ENCODE data around the gene MMP14.
"Not testable (repeated sequence)": the region's sequence is repeated elsewhere in the genome, so short reads cannot be mapped to it uniquely, and the experiment has no call there.

The MMP14 gene

DNA sequence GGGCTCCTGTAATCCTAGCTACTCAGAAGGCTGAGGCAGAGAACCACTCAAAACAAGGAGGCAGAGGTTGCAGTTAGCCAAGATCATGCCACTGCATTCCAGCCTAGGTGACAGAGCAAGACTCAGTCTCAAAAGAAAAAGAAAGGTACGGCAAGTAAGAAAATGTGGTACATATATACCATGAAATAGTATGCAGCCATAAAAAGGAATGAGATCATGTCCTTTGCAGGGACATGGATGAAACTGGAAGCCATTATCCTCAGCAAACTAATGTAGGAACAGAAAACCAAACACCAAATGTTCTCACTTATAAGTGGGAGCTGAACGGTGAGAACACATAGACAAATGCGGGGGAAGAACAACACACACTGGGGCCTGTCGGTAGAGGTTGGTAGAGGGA is 31.1 kb upstream of the MMP14 start:
- H3K4me1 Mint-ChIP-seq (ENCODE audit: low read depth); H3K36me3 Mint-ChIP-seq; H3K9me3 Mint-ChIP-seq (ENCODE audit: low read depth); H3K4me3 Mint-ChIP-seq; H3K27me3 Mint-ChIP-seq; H3K27ac Mint-ChIP-seq: not testable (repeated sequence)

DNA sequence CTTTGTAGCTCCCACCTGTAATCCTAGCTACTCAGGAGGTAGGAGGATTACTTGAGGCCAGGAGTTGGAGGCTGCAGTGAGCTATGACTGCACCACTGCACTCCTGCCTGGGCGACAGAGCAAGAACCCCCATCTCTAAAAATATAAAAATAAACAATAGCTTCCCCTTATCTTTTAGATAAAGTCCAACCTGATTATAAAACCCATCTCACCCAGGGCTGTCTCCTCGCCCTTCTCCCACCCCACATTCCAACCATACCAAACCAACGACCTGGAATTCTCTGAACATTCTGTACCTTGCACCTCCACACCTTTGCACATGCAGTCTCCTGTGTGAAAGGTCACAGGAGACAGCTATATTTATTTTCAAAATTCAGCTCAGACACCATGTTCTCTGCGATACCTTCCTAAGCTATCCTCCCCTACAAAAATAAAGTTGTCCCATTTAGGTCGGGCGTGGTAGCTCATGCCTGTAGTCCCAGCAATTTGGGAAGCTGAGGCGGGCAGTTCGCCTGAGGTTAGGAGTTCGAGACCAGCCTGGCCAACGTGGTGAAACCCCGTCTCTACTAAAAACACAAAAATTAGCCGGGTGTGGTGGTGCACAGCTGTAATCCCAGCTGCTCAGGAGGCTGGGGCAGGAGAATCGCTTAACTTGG is 28.8 kb upstream of the MMP14 start:
- Mint-ChIP-seq H3K4me1 (ENCODE audit: low read depth) (no peaks in the 10 kb centered on the region), H3K9me3 (ENCODE audit: low read depth) (no peaks in the 10 kb centered on the region), H3K4me3 (no peak overlapping the region), H3K27ac (no peak overlapping the region), H3K36me3 (no peaks in the 10 kb centered on the region), H3K27me3 (peaks cover under 1% of the 10 kb centered on the region)

DNA sequence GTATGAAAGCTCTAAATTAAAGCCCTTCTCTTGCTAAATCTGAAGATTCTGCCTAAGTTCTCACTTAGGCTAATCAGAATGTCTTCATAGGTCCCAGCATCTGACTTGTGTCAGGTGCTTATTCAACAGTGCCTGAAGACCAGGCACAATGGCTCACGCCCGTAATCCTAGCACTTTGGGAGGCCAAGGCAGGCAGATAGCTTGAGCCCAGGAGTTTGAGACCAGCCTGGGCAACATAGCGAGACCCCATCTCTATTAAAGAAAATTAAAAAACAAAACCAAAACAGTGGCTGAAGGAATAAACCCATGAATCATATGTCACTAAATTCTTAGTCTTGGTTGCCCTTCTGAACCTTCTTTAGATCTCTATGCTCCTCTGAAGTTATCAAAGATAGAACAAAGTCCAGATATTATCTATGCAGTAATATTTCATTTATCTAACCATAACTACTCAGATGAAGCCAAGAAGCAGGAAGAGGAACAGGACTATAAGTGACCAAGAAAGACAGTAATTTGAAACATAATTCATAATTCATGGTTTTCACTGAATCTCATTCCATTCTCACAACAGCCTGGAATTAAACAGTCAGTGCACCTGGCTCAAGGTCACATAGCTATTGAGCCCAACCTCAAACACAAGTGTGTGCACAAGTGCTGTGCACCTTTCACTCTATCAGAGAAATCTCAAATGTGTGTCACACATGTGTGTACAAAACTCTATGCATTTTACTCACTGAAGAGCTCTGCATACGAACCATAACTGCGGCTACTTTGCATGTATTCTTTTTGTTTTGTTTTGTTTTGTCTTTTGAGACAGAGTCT is 27.8 kb upstream of the MMP14 start:
- Mint-ChIP-seq H3K27me3 (no peaks in the 10 kb centered on the region), H3K4me1 (ENCODE audit: low read depth) (no peaks in the 10 kb centered on the region), H3K36me3 (no peaks in the 10 kb centered on the region), H3K4me3 (no peak overlapping the region), H3K9me3 (ENCODE audit: low read depth) (no peaks in the 10 kb centered on the region), H3K27ac (no peak overlapping the region)

DNA sequence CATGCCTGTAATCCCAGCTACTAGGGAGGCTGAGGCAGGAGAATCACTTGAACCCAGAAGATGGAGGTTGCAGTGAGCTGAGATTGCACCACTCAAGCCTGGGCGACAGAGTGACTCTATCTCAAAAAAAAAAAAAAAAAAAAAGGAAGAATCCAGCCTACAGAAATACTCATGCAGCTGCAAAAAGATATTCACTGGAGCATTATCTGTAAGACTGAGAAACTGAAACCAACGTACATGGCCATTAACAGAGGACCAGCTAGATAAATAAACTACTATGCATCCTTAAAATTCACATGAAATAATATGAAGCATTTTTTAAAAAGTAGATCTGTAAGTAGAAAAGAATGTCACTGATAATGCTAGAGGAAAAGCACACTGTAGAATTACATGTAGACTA is 24.7 kb upstream of the MMP14 start:
- Mint-ChIP-seq H3K9me3 (ENCODE audit: low read depth) (no peaks in the 10 kb centered on the region), H3K27ac (no peak overlapping the region), H3K36me3 (no peaks in the 10 kb centered on the region), H3K4me3 (no peak overlapping the region), H3K27me3 (no peaks in the 10 kb centered on the region), H3K4me1 (ENCODE audit: low read depth) (peaks cover 11% of the 10 kb centered on the region)

DNA sequence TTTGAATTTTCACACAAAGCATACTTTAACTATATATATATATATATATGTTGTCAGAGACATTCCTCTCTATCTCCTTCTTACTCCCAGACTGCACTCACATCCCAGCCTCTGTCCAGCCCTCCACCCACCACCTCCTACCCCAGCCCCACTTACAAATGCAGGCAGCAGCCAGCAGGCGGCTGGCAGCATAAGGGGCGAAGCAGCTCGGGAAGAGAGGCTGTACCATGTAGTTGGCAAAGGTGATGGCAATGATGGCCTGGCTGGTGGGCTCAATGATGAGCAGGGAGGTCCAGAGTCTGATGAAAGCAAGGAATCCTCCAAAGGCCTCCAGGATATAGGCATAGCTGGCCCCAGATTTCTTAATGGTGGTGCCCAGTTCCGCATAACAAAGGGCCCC is 23.6 kb upstream of the MMP14 start:
- no peaks in the 10 kb centered on the region for H3K27me3 Mint-ChIP-seq
- H3K27ac Mint-ChIP-seq = no peak overlapping the region
- H3K36me3 Mint-ChIP-seq = no peaks in the 10 kb centered on the region
- no peak overlapping the region for H3K4me3 Mint-ChIP-seq
- peaks cover 11% of the 10 kb centered on the region for H3K4me1 Mint-ChIP-seq (ENCODE audit: low read depth)
- no peaks in the 10 kb centered on the region for H3K9me3 Mint-ChIP-seq (ENCODE audit: low read depth)

DNA sequence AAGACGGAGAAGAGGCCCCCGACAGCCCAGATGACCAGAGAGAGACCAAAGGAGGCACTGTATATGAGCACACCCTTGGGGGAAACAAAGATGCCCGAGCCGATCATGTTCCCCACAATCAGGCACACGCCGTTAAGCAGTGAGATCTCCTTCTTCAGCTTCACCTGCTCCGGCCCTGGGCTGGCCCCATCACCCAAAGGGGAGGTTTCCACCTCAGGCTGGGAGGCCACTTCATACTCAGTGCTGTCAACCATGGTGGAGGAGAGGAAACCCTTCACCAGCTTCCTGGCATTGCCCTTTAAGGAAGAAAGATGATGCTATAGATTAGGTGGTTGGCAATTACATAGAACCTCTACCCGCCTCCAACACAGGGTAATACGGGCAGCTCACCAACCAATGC is 23.2 kb upstream of the MMP14 start:
- no peaks in the 10 kb centered on the region for H3K9me3 Mint-ChIP-seq (ENCODE audit: low read depth)
- peaks cover 11% of the 10 kb centered on the region for H3K4me1 Mint-ChIP-seq (ENCODE audit: low read depth)
- no peaks in the 10 kb centered on the region for H3K27me3 Mint-ChIP-seq
- no peaks in the 10 kb centered on the region for H3K36me3 Mint-ChIP-seq
- no peak overlapping the region for H3K27ac Mint-ChIP-seq
- H3K4me3 Mint-ChIP-seq = no peak overlapping the region

DNA sequence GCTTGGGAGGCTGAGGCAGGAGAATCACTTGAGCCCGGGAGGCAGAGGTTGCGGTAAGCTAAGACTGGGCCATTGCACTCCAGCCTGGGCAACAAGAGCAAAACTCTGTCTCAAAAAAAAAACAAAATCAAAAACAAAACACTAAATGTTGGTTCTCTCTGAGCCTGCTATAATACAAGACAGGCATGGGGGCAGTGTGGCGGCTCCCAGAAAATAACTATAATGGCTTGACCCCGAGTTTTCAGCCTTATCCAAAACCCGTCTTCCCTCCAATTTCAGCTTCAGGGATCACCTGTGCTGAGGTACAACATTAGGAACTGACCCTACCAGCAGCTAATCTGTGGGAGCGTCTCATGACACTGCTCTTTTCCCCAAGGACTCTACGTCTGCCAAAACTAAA is 22.0 kb upstream of the MMP14 start:
- H3K9me3 Mint-ChIP-seq (ENCODE audit: low read depth) = no peaks in the 10 kb centered on the region
- H3K36me3 Mint-ChIP-seq = no peaks in the 10 kb centered on the region
- H3K27ac Mint-ChIP-seq = no peak overlapping the region
- H3K4me1 Mint-ChIP-seq (ENCODE audit: low read depth) = peaks cover 11% of the 10 kb centered on the region
- no peaks in the 10 kb centered on the region for H3K27me3 Mint-ChIP-seq
- no peak overlapping the region for H3K4me3 Mint-ChIP-seq

DNA sequence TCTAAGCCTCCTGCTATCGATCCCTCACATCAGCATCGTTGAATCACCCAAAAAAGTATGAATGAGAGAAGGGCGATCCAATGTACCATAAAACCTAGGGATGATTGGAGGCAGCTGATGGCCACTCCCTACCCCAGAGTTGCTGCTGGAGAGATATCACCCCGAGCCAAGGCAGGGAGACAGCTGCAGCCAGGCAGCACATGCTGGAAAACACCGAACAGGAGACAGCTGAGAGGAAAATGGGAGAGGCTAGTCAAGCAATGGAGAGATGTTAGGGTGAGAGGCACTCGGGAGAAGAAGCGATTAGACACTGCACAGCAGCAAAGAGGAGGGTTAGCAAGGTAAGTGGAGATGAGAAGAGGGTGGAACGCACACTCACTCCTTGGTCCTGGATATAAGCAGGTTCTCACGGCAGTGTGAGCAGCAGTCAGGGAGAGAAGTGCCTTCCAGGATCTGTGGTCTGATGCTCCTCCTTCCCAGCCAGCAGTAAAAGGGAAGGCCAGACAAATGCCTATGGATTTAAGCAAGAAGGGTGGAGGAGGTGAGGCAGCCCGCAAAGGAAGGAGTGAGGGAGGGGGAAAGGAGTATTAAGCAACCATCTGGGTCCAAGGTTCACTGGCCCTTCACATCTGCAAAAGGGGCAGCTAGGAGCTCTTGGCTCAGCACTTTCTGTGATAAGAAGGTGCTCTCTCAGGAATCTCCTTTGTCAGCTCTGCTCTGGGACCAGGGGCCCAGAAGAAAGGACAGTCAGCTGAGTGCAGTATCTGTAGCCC is 21.3 kb upstream of the MMP14 start, which contains the start of gene SLC7A7:
SLC7A7 (minus strand) TSS at position 495 of the 773 bp plus-strand sequence. CDS start 2,037 bp downstream, outside the sequence.
- H3K4me3 Mint-ChIP-seq = no peak within 1 kb of the TSS
- H3K4me1 Mint-ChIP-seq (ENCODE audit: low read depth) = peaks cover 11% of the 10 kb centered on the region
- H3K27me3 Mint-ChIP-seq = no peaks in the 10 kb centered on the region
- no peaks in the 10 kb centered on the region for H3K9me3 Mint-ChIP-seq (ENCODE audit: low read depth)
- no peak within 1 kb of the TSS for H3K27ac Mint-ChIP-seq
- no peaks in the 10 kb centered on the region for H3K36me3 Mint-ChIP-seq

DNA sequence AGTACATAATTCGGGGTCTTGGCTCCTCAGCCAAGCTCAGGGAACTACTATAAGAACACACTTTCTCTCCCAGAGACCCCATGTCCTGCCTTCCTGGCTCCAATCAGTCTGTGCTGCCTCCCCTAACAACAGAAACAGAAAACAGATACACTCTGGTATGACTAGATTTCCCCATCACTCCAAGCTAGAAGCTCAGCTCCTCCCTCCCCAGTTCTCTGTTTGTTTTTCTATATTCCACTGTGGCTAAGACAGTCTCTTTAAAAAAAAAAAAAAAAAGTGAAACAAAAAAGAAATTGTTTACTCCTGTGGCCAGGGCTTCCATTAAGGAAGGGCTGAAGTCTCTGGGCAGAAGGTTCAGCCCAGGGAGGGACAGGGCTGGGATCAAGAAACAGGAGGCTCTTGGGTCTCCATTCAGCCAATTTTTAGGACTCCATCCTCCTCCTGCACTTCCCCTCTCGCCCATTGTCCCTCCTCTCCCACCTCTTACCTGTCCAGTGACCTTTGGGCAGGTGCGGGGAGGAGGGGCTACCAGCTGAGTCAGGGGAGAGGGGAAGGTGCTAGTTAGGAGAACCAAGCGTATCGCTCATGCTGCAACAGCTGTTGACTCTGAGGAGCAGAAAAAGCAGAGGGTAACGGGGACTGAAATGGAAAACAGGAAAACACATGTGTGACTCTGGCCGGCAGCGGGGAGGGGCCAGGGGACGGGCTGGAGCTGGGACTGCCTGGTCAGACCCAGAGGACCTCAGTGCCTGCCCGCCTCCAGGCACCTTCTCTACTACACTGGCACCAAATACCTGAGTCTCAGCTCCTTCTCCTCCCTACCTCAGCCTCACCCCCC is 17.0 kb upstream of the MMP14 start:
- Mint-ChIP-seq H3K4me3 (no peak overlapping the region), H3K9me3 (ENCODE audit: low read depth) (no peaks in the 10 kb centered on the region), H3K4me1 (ENCODE audit: low read depth) (peaks cover 20% of the 10 kb centered on the region), H3K36me3 (no peaks in the 10 kb centered on the region), H3K27ac (no peak overlapping the region), H3K27me3 (peaks cover 5% of the 10 kb centered on the region)

DNA sequence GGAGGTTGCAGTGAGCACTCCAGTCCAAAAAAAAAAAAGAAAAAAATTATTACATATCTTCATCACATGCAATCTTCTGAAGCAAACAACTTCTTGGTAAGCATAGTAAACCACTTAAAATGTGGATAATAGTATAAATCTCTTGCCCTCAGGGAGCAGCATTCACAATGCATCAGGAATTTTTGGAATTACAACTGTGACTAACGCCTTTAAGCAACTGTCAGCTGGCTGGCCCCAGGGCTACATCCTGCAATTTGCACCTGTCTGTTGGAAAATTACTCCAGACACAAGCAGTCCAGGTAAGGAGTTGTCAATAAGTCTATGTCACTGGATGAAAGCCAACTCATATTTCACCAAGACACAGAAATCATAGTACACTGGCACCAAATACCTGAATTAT is 15.7 kb upstream of the MMP14 start:
- Mint-ChIP-seq H3K4me1 (ENCODE audit: low read depth) (peaks cover 18% of the 10 kb centered on the region), H3K27me3 (peaks cover 5% of the 10 kb centered on the region), H3K4me3 (no peak overlapping the region), H3K27ac (no peak overlapping the region), H3K9me3 (ENCODE audit: low read depth) (no peaks in the 10 kb centered on the region), H3K36me3 (no peaks in the 10 kb centered on the region)

DNA sequence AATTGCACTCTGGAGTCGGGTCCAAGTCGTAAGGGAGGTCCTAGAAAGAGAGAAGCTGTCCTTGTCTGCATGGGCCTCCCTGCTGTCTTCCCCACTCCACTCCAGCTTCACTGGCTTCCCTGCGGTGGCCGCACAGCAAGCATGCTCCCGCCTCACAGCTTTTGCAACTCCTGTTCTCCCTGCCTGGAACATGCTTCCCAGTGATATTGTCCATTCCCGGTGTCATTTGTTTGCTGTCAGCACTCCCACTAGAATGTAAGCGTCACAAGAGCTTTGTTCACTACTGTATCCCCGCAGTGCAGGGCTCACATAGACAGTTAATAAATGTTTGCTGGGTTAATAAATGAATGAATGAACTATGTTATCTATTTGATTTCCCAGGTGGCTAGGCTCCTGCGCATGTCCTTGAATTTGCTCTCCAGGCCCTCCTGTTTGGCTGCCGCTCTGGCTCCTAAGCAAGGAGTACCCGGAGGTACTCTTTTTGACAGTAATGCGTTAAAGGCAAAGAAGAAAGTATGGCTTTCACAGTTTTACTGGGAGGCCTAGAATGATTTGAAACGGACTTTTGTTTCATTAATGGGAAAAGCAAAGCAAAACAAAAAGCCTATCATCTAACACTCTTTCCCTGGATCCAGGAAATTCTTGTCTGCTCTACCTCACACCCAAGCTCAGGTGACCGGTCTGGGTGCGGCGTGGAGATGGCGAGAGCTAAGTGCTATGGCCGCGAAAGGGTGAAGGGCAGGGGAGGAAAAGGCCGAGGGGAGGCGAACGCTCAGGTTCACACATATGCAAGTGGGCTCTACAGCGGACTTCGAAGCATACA is 15.0 kb upstream of the MMP14 start:
- H3K4me3 Mint-ChIP-seq = no peak overlapping the region
- peak overlapping the region; percentile 41 for H3K27ac Mint-ChIP-seq
- H3K4me1 Mint-ChIP-seq (ENCODE audit: low read depth) = peaks cover 18% of the 10 kb centered on the region
- H3K9me3 Mint-ChIP-seq (ENCODE audit: low read depth) = no peaks in the 10 kb centered on the region
- H3K27me3 Mint-ChIP-seq = peaks cover 5% of the 10 kb centered on the region
- H3K36me3 Mint-ChIP-seq = no peaks in the 10 kb centered on the region

DNA sequence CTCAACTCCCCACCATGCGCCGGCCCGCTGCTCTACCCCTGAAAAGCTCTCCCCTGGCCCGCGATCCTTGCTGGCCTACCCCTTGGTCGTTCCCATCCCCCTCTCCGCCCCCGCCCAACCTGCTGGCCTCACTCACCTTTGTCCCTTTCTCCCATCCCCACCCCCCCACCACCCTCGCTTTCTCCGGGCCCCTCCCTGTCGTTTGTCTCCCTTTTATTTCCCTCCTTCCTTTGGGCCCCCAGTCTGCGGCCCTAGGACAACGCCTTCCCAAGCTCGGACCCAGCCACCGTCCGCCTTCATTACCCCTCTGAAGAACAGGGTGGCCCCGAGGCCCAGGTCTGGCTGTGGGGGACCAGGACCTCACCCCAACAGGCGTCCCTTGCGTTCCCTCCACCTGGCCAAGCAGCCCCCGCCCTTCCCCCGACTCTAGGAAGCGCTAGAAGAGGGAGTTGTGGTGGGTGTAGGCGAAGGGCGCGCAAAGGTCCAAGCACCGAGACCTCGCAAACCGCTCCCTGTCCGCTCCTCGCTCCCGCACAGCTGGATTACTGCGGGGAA is 14.3 kb upstream of the MMP14 start:
- Mint-ChIP-seq H3K4me1 (ENCODE audit: low read depth) (peaks cover 18% of the 10 kb centered on the region), H3K9me3 (ENCODE audit: low read depth) (no peaks in the 10 kb centered on the region), H3K27me3 (peaks cover 5% of the 10 kb centered on the region), H3K4me3 (no peak overlapping the region), H3K27ac (no peak overlapping the region), H3K36me3 (no peaks in the 10 kb centered on the region)

DNA sequence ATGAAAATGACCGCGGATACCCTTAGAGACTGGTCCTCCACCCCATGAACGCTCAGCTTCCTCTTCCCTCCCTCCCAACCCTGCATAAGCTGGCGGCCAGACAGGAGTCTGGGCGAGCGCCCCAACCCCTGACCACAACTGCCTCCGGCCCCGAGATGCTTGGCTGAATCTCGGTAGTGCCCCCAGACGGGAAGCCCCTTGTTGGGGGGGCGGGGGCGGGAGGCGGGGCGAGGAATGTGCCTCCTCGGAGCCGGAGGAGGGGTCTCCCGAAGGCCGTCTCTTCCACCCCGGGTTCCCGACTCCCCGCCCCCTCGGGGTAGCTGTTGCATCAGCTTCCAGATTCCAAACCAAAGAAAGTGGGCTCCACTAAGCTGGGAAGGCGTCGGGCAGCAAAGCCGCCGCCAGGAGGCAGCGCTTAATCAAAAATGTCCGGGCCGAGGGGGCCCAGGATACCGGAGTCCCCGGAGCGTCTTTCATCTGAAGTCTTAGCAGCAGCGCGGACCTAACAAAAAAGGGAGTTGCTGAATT is 13.8 kb upstream of the MMP14 start:
- H3K4me3 Mint-ChIP-seq = peak overlapping the region; percentile 74
- peaks cover 18% of the 10 kb centered on the region for H3K4me1 Mint-ChIP-seq (ENCODE audit: low read depth)
- no peaks in the 10 kb centered on the region for H3K36me3 Mint-ChIP-seq
- no peak overlapping the region for H3K27ac Mint-ChIP-seq
- peaks cover 5% of the 10 kb centered on the region for H3K27me3 Mint-ChIP-seq
- H3K9me3 Mint-ChIP-seq (ENCODE audit: low read depth) = no peaks in the 10 kb centered on the region

All from activated naive CD8-positive, alpha-beta T cell (primary cell).